Skeletal muscle tissue (tissue), 4 donors: ENCODE measurements around the gene VPS18. TPM values are rescaled to one million over a fixed set of nuclear protein-coding genes. Genes with fewer than 3 reads are reported as not detected.
A peak's percentile ranks its signal among the peaks of the same experiment; 100 is the strongest.

Source experiments
- H3K27ac ChIP-seq: one replicate; pipeline ENCODE4 v1.7.0; 2013; ENCODE audit warnings: mild to moderate bottlenecking, low read depth, low read length, inconsistent platforms
- H3K27me3 ChIP-seq, 3 donors: one replicate each; pipeline ENCODE4 v1.7.0; 2013; ENCODE audit warnings: low read length in 3 of 3; ENCODE audit not compliant: control insufficient read depth in 3 of 3, insufficient read depth in 3 of 3
- H3K36me3 ChIP-seq, 3 donors: one replicate each; pipeline ENCODE4 v1.7.0; 2013; ENCODE audit warnings: low read length in 3 of 3; ENCODE audit not compliant: control insufficient read depth in 3 of 3, insufficient read depth in 3 of 3
- H3K4me1 ChIP-seq, 3 donors: one replicate each; pipeline ENCODE4 v1.7.0; 2013; ENCODE audit warnings: low read length in 3 of 3, mild to moderate bottlenecking in 3 of 3; ENCODE audit not compliant: control insufficient read depth in 3 of 3, insufficient read depth in 3 of 3
- H3K4me3 ChIP-seq, 3 donors: one replicate each; pipeline ENCODE4 v1.7.0; 2013; ENCODE audit warnings: low read length in 3 of 3
- H3K9ac ChIP-seq, 3 donors: one replicate each; pipeline ENCODE4 v1.7.0; 2013; ENCODE audit warnings: low read length in 3 of 3, mild to moderate bottlenecking in 3 of 3, moderate library complexity in 2 of 3, low read depth in 1 of 3
- H3K9me3 ChIP-seq, 3 donors: one replicate each; pipeline ENCODE4 v1.7.0; 2013; ENCODE audit warnings: low read length in 3 of 3; ENCODE audit not compliant: control insufficient read depth in 3 of 3
- total RNA-seq: library from RNA; depleted of rRNA; stranded (reverse); fragments of >200 nt; gene quantifications from one replicate; pipeline ENCODE4 v1.2.3, GENCODE V29; 2014
- donor health status: Osteomylitis.

VPS18 gene
- total RNA-seq, 1 donor from 2014 or later, result 20.9 TPM

GRCh38 chr15:40915679-40916078 is 21.4 kb downstream of the VPS18 start:
- no peaks in the 10 kb centered on the region for H3K9me3 ChIP-seq
- H3K4me1 ChIP-seq, result peaks cover 0 to 22% (median 6%) of the 10 kb centered on the region in 3 donors
- H3K36me3 ChIP-seq, result no peaks in the 10 kb centered on the region
- H3K27ac ChIP-seq, result no peak overlapping the region
- H3K9ac ChIP-seq, result no peak overlapping the region
- H3K4me3 ChIP-seq, result no peak overlapping the region
- H3K27me3 ChIP-seq, result peaks cover 0 to 5% (median 0%) of the 10 kb centered on the region in 3 donors

- Histone ChIP-seq H3K27ac (peak overlapping the region; percentile 50), H3K36me3 (no peaks in the 10 kb centered on the region), H3K9me3 (no peaks in the 10 kb centered on the region), H3K9ac (peak overlapping the region in 2 of 3 donors; percentile 6 to 40), H3K27me3 (peaks cover 0 to 5% (median 0%) of the 10 kb centered on the region in 3 donors), H3K4me3 (no peak overlapping the region), H3K4me1 (peaks cover 4 to 20% (median 7%) of the 10 kb centered on the region in 3 donors)
These were observed 23.3 kb downstream of the VPS18 start for GRCh38 chr15:40917585-40917984.

GRCh38 chr15:40918146-40918798 is 24.0 kb downstream of the VPS18 start:
- H3K4me1 ChIP-seq, result peaks cover 11 to 25% (median 13%) of the 10 kb centered on the region in 3 donors
- H3K27ac ChIP-seq, result peak overlapping the region; percentile 50
- H3K27me3 ChIP-seq, result peaks cover 0 to 5% (median 0%) of the 10 kb centered on the region in 3 donors
- peak overlapping the region in 1 of 3 donors; percentile 22 for H3K4me3 ChIP-seq
- no peaks in the 10 kb centered on the region for H3K9me3 ChIP-seq
- no peaks in the 10 kb centered on the region for H3K36me3 ChIP-seq
- H3K9ac ChIP-seq, result peak overlapping the region in 1 of 3 donors; percentile 33

GRCh38 chr15:40918799-40919392 is 24.6 kb downstream of the VPS18 start:
- Histone ChIP-seq H3K27me3 (peaks cover 0 to 5% (median 0%) of the 10 kb centered on the region in 3 donors), H3K27ac (peak overlapping the region; percentile 50), H3K9ac (peak overlapping the region in 1 of 3 donors; percentile 45), H3K9me3 (no peaks in the 10 kb centered on the region), H3K4me1 (peaks cover 17 to 31% (median 19%) of the 10 kb centered on the region in 3 donors), H3K36me3 (no peaks in the 10 kb centered on the region), H3K4me3 (no peak overlapping the region)

- H3K9ac ChIP-seq, result no peak overlapping the region
- no peak overlapping the region for H3K4me3 ChIP-seq
- H3K36me3 ChIP-seq, result no peaks in the 10 kb centered on the region
- H3K4me1 ChIP-seq, result peaks cover 23 to 36% (median 26%) of the 10 kb centered on the region in 3 donors
- no peak overlapping the region for H3K27ac ChIP-seq
- H3K27me3 ChIP-seq, result peaks cover 15 to 23% (median 18%) of the 10 kb centered on the region in 3 donors
- H3K9me3 ChIP-seq, result no peaks in the 10 kb centered on the region
These were observed 27.8 kb downstream of the VPS18 start for GRCh38 chr15:40921949-40922607.

GRCh38 chr15:40922608-40923005 is 28.4 kb downstream of the VPS18 start:
- Histone ChIP-seq H3K4me3 (no peak overlapping the region), H3K27me3 (peaks cover 19 to 27% (median 20%) of the 10 kb centered on the region in 3 donors), H3K36me3 (no peaks in the 10 kb centered on the region), H3K9ac (peak overlapping the region in 1 of 3 donors; percentile 50), H3K4me1 (peaks cover 20 to 36% (median 28%) of the 10 kb centered on the region in 3 donors), H3K9me3 (no peaks in the 10 kb centered on the region), H3K27ac (no peak overlapping the region)

- Histone ChIP-seq H3K9me3 (no peaks in the 10 kb centered on the region), H3K4me1 (peaks cover 24 to 41% (median 29%) of the 10 kb centered on the region in 3 donors), H3K27ac (peak overlapping the region; percentile 12), H3K4me3 (no peak overlapping the region), H3K36me3 (no peaks in the 10 kb centered on the region), H3K9ac (peak overlapping the region in 2 of 3 donors; percentile 33 to 50), H3K27me3 (peaks cover 22 to 31% (median 26%) of the 10 kb centered on the region in 3 donors)
These were observed 29.3 kb downstream of the VPS18 start for GRCh38 chr15:40923551-40923950.

- Histone ChIP-seq H3K27ac (no peak overlapping the region), H3K9ac (no peak overlapping the region), H3K4me1 (peaks cover 43 to 60% (median 45%) of the 10 kb centered on the region in 3 donors), H3K4me3 (no peak overlapping the region), H3K9me3 (no peaks in the 10 kb centered on the region), H3K36me3 (no peaks in the 10 kb centered on the region), H3K27me3 (peaks cover 41 to 47% (median 45%) of the 10 kb centered on the region in 3 donors)
These were observed 31.2 kb downstream of the VPS18 start for GRCh38 chr15:40925495-40925862.

- Histone ChIP-seq H3K9me3 (no peaks in the 10 kb centered on the region), H3K4me1 (peaks cover 49 to 65% (median 51%) of the 10 kb centered on the region in 3 donors), H3K27ac (no peak overlapping the region), H3K27me3 (peaks cover 47 to 53% (median 51%) of the 10 kb centered on the region in 3 donors), H3K4me3 (no peak overlapping the region), H3K36me3 (no peaks in the 10 kb centered on the region), H3K9ac (no peak overlapping the region)
These were observed 31.8 kb downstream of the VPS18 start for GRCh38 chr15:40925863-40926658.
